ENCODE data around the gene LRMDA. TPM values are rescaled to one million over a fixed set of nuclear protein-coding genes. Genes with fewer than 3 reads are reported as not detected.

LRMDA gene
- total RNA-seq, 1 experiment from 2014 or later, result 1.2 TPM

DNA sequence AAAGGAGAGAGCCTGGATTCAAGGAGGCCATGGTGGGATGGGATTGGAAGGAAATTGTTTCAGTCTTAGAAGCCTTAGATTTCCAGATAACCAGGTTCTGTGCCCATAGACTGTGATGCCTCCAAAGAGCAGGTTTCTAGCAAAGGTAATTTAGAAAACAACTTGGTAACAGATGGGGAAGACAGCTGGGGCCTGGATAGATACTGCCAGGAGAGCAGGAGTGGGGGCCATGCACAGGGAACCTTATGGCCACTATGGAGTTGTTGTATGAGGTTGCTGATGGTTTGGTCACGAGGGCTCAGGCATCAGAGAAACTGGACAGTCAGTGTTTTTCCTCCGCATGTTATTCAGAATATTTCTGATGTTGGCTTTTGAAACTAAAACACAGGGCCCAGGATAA, 901.9 kb downstream of the LRMDA start:
- no peaks in the 10 kb centered on the region for H4K20me1 ChIP-seq (ENCODE audit: low read length)
- POLR2A ChIA-PET (ENCODE audit: unreplicated experiment), result interaction anchor here (0.5 kb wide), 1 partner anchor 793 kb away, joined by 3 read pairs; no protein-coding TSS in a partner anchor
- CTCF ChIA-PET, result no interaction called here
- peaks cover 45% of the 10 kb centered on the region for H3K4me1 ChIP-seq (ENCODE audit: insufficient read depth, low read length)
- no peaks in the 10 kb centered on the region for H3K9me3 ChIP-seq (ENCODE audit: low read length)
- TF ChIP-seq EZH2 (IDR thresholded peaks at IDR 0.05; ENCODE audit: low read length, unreplicated experiment), result no peak
- TF ChIP-seq, protein P1, sequence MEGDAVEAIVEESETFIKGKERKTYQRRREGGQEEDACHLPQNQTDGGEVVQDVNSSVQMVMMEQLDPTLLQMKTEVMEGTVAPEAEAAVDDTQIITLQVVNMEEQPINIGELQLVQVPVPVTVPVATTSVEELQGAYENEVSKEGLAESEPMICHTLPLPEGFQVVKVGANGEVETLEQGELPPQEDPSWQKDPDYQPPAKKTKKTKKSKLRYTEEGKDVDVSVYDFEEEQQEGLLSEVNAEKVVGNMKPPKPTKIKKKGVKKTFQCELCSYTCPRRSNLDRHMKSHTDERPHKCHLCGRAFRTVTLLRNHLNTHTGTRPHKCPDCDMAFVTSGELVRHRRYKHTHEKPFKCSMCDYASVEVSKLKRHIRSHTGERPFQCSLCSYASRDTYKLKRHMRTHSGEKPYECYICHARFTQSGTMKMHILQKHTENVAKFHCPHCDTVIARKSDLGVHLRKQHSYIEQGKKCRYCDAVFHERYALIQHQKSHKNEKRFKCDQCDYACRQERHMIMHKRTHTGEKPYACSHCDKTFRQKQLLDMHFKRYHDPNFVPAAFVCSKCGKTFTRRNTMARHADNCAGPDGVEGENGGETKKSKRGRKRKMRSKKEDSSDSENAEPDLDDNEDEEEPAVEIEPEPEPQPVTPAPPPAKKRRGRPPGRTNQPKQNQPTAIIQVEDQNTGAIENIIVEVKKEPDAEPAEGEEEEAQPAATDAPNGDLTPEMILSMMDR (conservative IDR thresholded peaks at IDR 0.05; ENCODE audit: low read depth, low read length), result no peak
- TF ChIP-seq EZH2phosphoT487 (IDR thresholded peaks at IDR 0.05; ENCODE audit: borderline replicate concordance, low read length), result no peak
- no peaks in the 10 kb centered on the region for H3K9me2 ChIP-seq (replicated peaks; ENCODE audit: low read length)
- H3K27ac ChIP-seq (ENCODE audit: low read length), result no peak overlapping the region
- ATAC-seq (no peak), DNase-seq (no peak)
- no peaks in the 10 kb centered on the region for H3K36me3 ChIP-seq (ENCODE audit: low read depth, low read length)
- no peak overlapping the region for H3K4me3 ChIP-seq (ENCODE audit: low read length)
- H3K4me2 ChIP-seq (ENCODE audit: low read length), result no peak overlapping the region
- no peak overlapping the region for H2AFZ ChIP-seq (ENCODE audit: low read length)
- H3K79me2 ChIP-seq (ENCODE audit: low read length), result no peaks in the 10 kb centered on the region
- H3F3A ChIP-seq (ENCODE audit: low read length, unreplicated experiment), result peaks cover 7% of the 10 kb centered on the region
- no peak overlapping the region for H3K9ac ChIP-seq (ENCODE audit: low read length)
- H3K27me3 ChIP-seq (ENCODE audit: low read length), result no peaks in the 10 kb centered on the region
- intact Hi-C loops (cut with micrococcal nuclease), result loop anchor here (10.0 kb wide), 3 partner anchors 631 to 781 kb away; no protein-coding TSS in a partner anchor
- BruUV-seq (replicated peaks), result no TSS peak

DNA sequence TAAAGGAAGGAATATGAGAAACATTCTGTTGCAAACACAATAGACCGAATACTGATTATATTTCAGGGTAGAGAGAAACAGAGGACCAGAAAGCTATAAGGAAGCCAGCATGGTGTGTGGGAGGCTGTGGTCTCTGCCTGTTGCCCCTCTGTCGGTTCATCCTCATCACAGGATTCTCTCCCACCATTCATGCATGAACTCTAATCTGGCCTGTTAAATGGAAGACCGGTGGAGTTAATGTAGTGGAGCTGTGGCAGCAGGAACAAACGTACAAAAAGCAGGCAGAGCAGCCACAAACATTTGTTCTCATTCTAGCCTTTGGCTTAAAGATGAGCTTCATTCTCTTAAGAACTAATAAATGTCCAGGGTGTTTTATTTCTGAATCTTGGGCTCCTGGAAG, 902.4 kb downstream of the LRMDA start:
- DNase-seq (no peak), ATAC-seq (no peak)
- Histone ChIP-seq H3K4me3 (ENCODE audit: low read length) (no peak overlapping the region), H3K9ac (ENCODE audit: low read length) (no peak overlapping the region), H3K27ac (ENCODE audit: low read length) (no peak overlapping the region), H3K9me2 (replicated peaks; ENCODE audit: low read length) (no peaks in the 10 kb centered on the region), H3K36me3 (ENCODE audit: low read depth, low read length) (no peaks in the 10 kb centered on the region), H2AFZ (ENCODE audit: low read length) (no peak overlapping the region), H4K20me1 (ENCODE audit: low read length) (no peaks in the 10 kb centered on the region), H3K4me2 (ENCODE audit: low read length) (no peak overlapping the region), H3K4me1 (ENCODE audit: insufficient read depth, low read length) (peaks cover 41% of the 10 kb centered on the region), H3K9me3 (ENCODE audit: low read length) (no peaks in the 10 kb centered on the region), H3K79me2 (ENCODE audit: low read length) (no peaks in the 10 kb centered on the region), H3F3A (ENCODE audit: low read length, unreplicated experiment) (peaks cover 7% of the 10 kb centered on the region), H3K27me3 (ENCODE audit: low read length) (no peaks in the 10 kb centered on the region)
- ChIA-PET POLR2A (ENCODE audit: unreplicated experiment) (no interaction called here), CTCF (interaction anchor here (0.6 kb wide), 1 partner anchor 88 kb away, joined by 3 read pairs; no protein-coding TSS in a partner anchor)
- no TSS peak for BruUV-seq (replicated peaks)
- intact Hi-C loops (cut with micrococcal nuclease), result loop anchor here (10.0 kb wide), 3 partner anchors 631 to 781 kb away; no protein-coding TSS in a partner anchor
- no peak for TF ChIP-seq EZH2 (IDR thresholded peaks at IDR 0.05; ENCODE audit: low read length, unreplicated experiment)
- TF ChIP-seq EZH2phosphoT487 (IDR thresholded peaks at IDR 0.05; ENCODE audit: borderline replicate concordance, low read length), result no peak
- TF ChIP-seq, protein P1 (conservative IDR thresholded peaks at IDR 0.05; ENCODE audit: low read depth, low read length), result no peak

DNA sequence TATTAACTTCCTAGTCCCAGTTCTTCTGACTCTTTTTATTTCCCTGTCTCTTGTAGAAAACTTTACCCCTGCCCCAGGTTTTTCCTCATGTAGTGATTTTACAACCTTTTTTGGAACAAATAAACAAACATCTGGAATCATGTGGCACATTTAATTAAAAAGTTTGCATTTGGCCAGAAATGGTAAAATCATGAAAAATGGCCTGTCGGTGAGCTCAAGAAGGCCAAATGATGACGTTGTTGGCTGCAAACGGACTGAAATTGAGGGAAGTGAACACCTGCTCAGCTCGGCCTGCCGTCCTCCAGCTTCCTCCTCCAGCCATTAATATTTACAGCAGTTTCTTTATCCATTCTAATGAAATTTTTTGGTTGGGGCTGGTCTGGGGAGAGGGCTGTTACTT, 902.8 kb downstream of the LRMDA start:
- Histone ChIP-seq H3K4me1 (ENCODE audit: insufficient read depth, low read length) (peaks cover 36% of the 10 kb centered on the region), H3K79me2 (ENCODE audit: low read length) (no peaks in the 10 kb centered on the region), H3K9me2 (replicated peaks; ENCODE audit: low read length) (no peaks in the 10 kb centered on the region), H4K20me1 (ENCODE audit: low read length) (no peaks in the 10 kb centered on the region), H3F3A (ENCODE audit: low read length, unreplicated experiment) (peaks cover 6% of the 10 kb centered on the region), H3K9me3 (ENCODE audit: low read length) (no peaks in the 10 kb centered on the region), H3K9ac (ENCODE audit: low read length) (no peak overlapping the region), H2AFZ (ENCODE audit: low read length) (no peak overlapping the region), H3K4me3 (ENCODE audit: low read length) (no peak overlapping the region), H3K27me3 (ENCODE audit: low read length) (no peaks in the 10 kb centered on the region), H3K27ac (ENCODE audit: low read length) (no peak overlapping the region), H3K36me3 (ENCODE audit: low read depth, low read length) (no peaks in the 10 kb centered on the region), H3K4me2 (ENCODE audit: low read length) (no peak overlapping the region)
- ChIA-PET CTCF (interaction anchor here (0.6 to 0.7 kb wide), 2 partner anchors 87 to 1324 kb away, joined by 3 to 4 read pairs; no protein-coding TSS in a partner anchor), POLR2A (ENCODE audit: unreplicated experiment) (no interaction called here)
- ATAC-seq, result no peak
- no peak for DNase-seq
- BruUV-seq (replicated peaks), result no TSS peak
- TF ChIP-seq, protein P1 (conservative IDR thresholded peaks at IDR 0.05; ENCODE audit: low read depth, low read length), result no peak
- TF ChIP-seq EZH2 (IDR thresholded peaks at IDR 0.05; ENCODE audit: low read length, unreplicated experiment) (no peak), EZH2phosphoT487 (IDR thresholded peaks at IDR 0.05; ENCODE audit: borderline replicate concordance, low read length) (no peak)
- intact Hi-C loops (cut with micrococcal nuclease), result loop anchor here (10.0 kb wide), 3 partner anchors 631 to 781 kb away; no protein-coding TSS in a partner anchor
